DOHH2 (cell line): ENCODE data around the gene LRRC71.

ENCODE experiments used
- H3F3A ChIP-seq: fragments of 200-600 bp; sonication (generic), shearing (Covaris generic); 2 replicates; pipeline ENCODE4 v1.6.0; 2016; ENCODE audit warnings: antibody characterized with exemption, mild to moderate bottlenecking; ENCODE audit not compliant: control insufficient read depth, insufficient read depth
- H3K27ac ChIP-seq: fragments of 200-600 bp; sonication (generic); 2 replicates; pipeline ENCODE4 v1.5.1; 2014; ENCODE audit warnings: low read depth, mild to moderate bottlenecking, low read length, moderate library complexity
- H3K27me3 ChIP-seq: fragments of 200-600 bp; sonication (generic); 2 replicates; pipeline ENCODE4 v1.6.1; 2014; ENCODE audit warnings: mild to moderate bottlenecking, low read length, mixed read lengths; ENCODE audit not compliant: control insufficient read depth
- H3K36me3 ChIP-seq: fragments of 200-600 bp; sonication (generic); 2 replicates; pipeline ENCODE4 v1.6.1; 2014; ENCODE audit warnings: mild to moderate bottlenecking, low read length, moderate library complexity, mixed read lengths; ENCODE audit not compliant: control insufficient read depth
- H3K4me1 ChIP-seq: fragments of 200-600 bp; sonication (generic); 2 replicates; pipeline ENCODE4 v1.6.1; 2014; ENCODE audit warnings: mild to moderate bottlenecking, low read length, mixed read lengths; ENCODE audit not compliant: control insufficient read depth
- H3K4me2 ChIP-seq: fragments of 200-600 bp; sonication (generic); 2 replicates; pipeline ENCODE4 v1.6.0; 2014; ENCODE audit warnings: mild to moderate bottlenecking, low read length, moderate library complexity
- H3K4me3 ChIP-seq: fragments of 200-600 bp; sonication (generic); 2 replicates; pipeline ENCODE4 v1.5.1; 2014; ENCODE audit warnings: mild to moderate bottlenecking, low read length, mixed read lengths
- H3K79me2 ChIP-seq: fragments of 200-600 bp; sonication (generic); 2 replicates; pipeline ENCODE4 v1.6.1; 2014; ENCODE audit warnings: mild to moderate bottlenecking, low read length, mixed read lengths; ENCODE audit not compliant: control insufficient read depth
- H3K9me2 ChIP-seq: fragments of 200-600 bp; sonication (generic); replicated peaks from 2 replicates; pipeline ENCODE4 v1.6.1; 2014; ENCODE audit warnings: mild to moderate bottlenecking, low read length, mixed read lengths; ENCODE audit not compliant: control insufficient read depth
- H3K9me3 ChIP-seq: fragments of 200-600 bp; sonication (generic); 2 replicates; pipeline ENCODE4 v1.6.1; 2014; ENCODE audit warnings: antibody characterized with exemption, low read length, mixed read lengths; ENCODE audit not compliant: control insufficient read depth, insufficient read depth
- H4K20me1 ChIP-seq: fragments of 200-600 bp; sonication (generic); 2 replicates; pipeline ENCODE4 v1.6.0; 2014; ENCODE audit warnings: low read depth, mild to moderate bottlenecking, antibody characterized with exemption, low read length, moderate library complexity; ENCODE audit not compliant: control insufficient read depth, insufficient read depth
- CTCF ChIP-seq: fragments of 200-600 bp; sonication (generic); IDR thresholded peaks from one replicate; pipeline ENCODE4 v1.5.1; 2014; ENCODE audit warnings: antibody characterized with exemption, mild to moderate bottlenecking, low read depth, low read length; ENCODE audit not compliant: poor library complexity, severe bottlenecking
- EZH2phosphoT487 ChIP-seq: fragments of 200-600 bp; sonication (generic); IDR thresholded peaks from 2 replicates; pipeline ENCODE4 v1.6.1; 2017; ENCODE audit warnings: borderline replicate concordance, mild to moderate bottlenecking, antibody characterized with exemption, low read length, moderate library complexity, mixed read lengths

LRRC71 gene

GRCh38 chr1:156900896-156901589 lies 19.4 kb upstream of the LRRC71 start:
- no peaks in the 10 kb centered on the region for H3K9me3 ChIP-seq
- no peak overlapping the region for H3K4me2 ChIP-seq
- H3K27ac ChIP-seq, result no peak overlapping the region
- no peaks in the 10 kb centered on the region for H3F3A ChIP-seq
- no peak overlapping the region for H3K4me3 ChIP-seq
- no peaks in the 10 kb centered on the region for H3K79me2 ChIP-seq
- peaks cover 29% of the 10 kb centered on the region for H3K27me3 ChIP-seq
- no peaks in the 10 kb centered on the region for H3K9me2 ChIP-seq
- TF ChIP-seq CTCF (no peak), EZH2phosphoT487 (no peak)
- H3K4me1 ChIP-seq, result no peaks in the 10 kb centered on the region
- 0 out of 2 replicates have a peak, but pooled peaks cover 3% of the 10 kb centered on the region for H4K20me1 ChIP-seq
- no peaks in the 10 kb centered on the region for H3K36me3 ChIP-seq

GRCh38 chr1:156901590-156901900 lies 18.9 kb upstream of the LRRC71 start:
- Histone ChIP-seq H3K27me3 (peaks cover 29% of the 10 kb centered on the region), H3K9me3 (no peaks in the 10 kb centered on the region), H3K4me2 (no peak overlapping the region), H3F3A (no peaks in the 10 kb centered on the region), H3K36me3 (no peaks in the 10 kb centered on the region), H3K9me2 (no peaks in the 10 kb centered on the region), H3K4me3 (no peak overlapping the region), H3K4me1 (no peaks in the 10 kb centered on the region), H3K79me2 (no peaks in the 10 kb centered on the region), H4K20me1 (0 out of 2 replicates have a peak, but pooled peaks cover 3% of the 10 kb centered on the region), H3K27ac (no peak overlapping the region)
- TF ChIP-seq EZH2phosphoT487, result no peak
- TF ChIP-seq CTCF, result no peak

DNA sequence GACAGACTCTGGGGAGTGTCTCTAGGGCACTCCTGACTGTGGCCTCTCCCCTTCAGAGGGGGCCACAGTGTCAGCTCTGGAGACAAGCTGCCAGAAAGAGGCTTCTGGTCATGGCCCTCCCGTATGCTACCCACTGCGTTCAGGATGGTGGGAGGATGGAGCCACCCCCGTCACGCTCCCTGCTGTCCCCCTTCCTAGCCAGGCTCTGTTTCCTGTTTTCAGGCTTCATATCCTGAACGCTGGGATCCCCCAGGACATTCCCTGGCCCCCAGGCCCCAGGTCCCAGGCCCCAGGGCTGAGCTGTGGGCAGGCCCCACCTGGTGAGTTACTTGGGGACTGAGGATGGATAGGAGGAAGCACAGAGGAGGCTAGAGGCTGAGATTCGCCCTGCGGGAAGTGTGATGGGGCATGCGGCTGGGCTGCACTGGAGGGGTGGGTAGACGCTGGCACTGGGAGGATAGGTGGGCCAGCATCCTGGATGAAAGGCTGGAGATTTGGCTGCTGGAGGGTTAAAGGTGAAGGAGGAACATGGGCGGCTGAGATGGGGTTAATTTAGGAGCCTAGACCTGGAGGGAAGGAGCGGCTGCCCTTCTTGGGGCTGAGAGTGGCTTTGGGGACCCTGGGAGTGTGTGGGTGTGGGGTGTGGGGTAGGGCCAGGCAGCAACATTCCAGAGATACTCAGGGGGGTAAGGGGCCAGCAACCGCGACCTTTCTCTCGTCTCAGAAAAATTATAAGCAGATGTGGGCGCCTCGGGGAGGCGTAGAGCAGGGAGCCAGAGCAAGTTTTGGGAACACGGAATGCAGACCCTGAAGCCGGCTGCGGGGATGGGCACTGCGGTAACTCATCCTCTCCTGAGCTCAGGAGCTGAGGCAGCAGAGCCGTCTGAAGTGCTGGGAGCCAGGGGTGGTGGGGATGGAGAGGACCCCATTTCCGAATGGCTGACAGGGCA lies 18.2 kb upstream of the LRRC71 start:
- Histone ChIP-seq H3K36me3 (no peaks in the 10 kb centered on the region), H3K9me3 (no peaks in the 10 kb centered on the region), H3K27ac (no peak overlapping the region), H4K20me1 (no peaks in the 10 kb centered on the region), H3K79me2 (no peaks in the 10 kb centered on the region), H3F3A (no peaks in the 10 kb centered on the region), H3K4me1 (no peaks in the 10 kb centered on the region), H3K27me3 (peaks cover 29% of the 10 kb centered on the region), H3K4me3 (no peak overlapping the region), H3K9me2 (no peaks in the 10 kb centered on the region), H3K4me2 (no peak overlapping the region)
- no peak for TF ChIP-seq CTCF
- no peak for TF ChIP-seq EZH2phosphoT487
